WERI-Rb-1 (cell line): ENCODE measurements around the gene TMEM30B.
"Not testable (repeated sequence)": the region's sequence is repeated elsewhere in the genome, so short reads cannot be mapped to it uniquely, and the experiment has no call there.

ENCODE experiments used
- DNase-seq: peaks from one replicate; pipeline ENCODE4 v3.0.0-alpha.2; 2020
- H3K27ac ChIP-seq: fragments of 250-450 bp; sonication (Bioruptor Pico); 2 replicates; pipeline ENCODE4 v1.5.1; 2020; ENCODE audit warnings: mild to moderate bottlenecking, moderate library complexity
- H3K27me3 ChIP-seq: fragments of 250-450 bp; sonication (Bioruptor Pico); 2 replicates; pipeline ENCODE4 v1.5.1; 2021; ENCODE audit warnings: mild to moderate bottlenecking, low read depth, moderate library complexity; ENCODE audit not compliant: insufficient read depth, severe bottlenecking
- H3K36me3 ChIP-seq: fragments of 250-450 bp; sonication (Bioruptor Pico); 2 replicates; pipeline ENCODE4 v1.5.1; 2020; ENCODE audit warnings: mild to moderate bottlenecking, moderate library complexity
- H3K4me3 ChIP-seq: 2 replicates; pipeline ENCODE4 v1.5.1; 2011; ENCODE audit warnings: low read depth, mild to moderate bottlenecking, control low read depth, low read length
- H3K9me3 ChIP-seq: fragments of 250-450 bp; sonication (Bioruptor Pico); 2 replicates; pipeline ENCODE4 v1.5.1; 2021; ENCODE audit warnings: mild to moderate bottlenecking, moderate library complexity; ENCODE audit not compliant: severe bottlenecking
- CTCF ChIP-seq: IDR thresholded peaks from 2 replicates; pipeline ENCODE4 v1.5.1; 2011; ENCODE audit warnings: low read depth, mild to moderate bottlenecking, control low read depth, inconsistent platforms, low read length

Gene TMEM30B

GRCh38 chr14:61321385-61322010 lies 40.4 kb upstream of the TMEM30B start, which contains the start of gene PRKCH:
PRKCH (plus strand) TSS chr14:61321579; CDS start chr14:61322102, 523 bp downstream.
- TF ChIP-seq CTCF: no peak
- H3K27me3 ChIP-seq: no peaks in the 10 kb centered on the region
- H3K4me3 ChIP-seq: peak within 1 kb of the TSS; percentile 64
- DNase-seq: peak; percentile 65
- H3K36me3 ChIP-seq: no peaks in the 10 kb centered on the region
- peaks cover 5% of the 10 kb centered on the region for H3K9me3 ChIP-seq
- no peak within 1 kb of the TSS for H3K27ac ChIP-seq

- peak overlapping the region; percentile 64; the same call in 1 of the 2 replicates for H3K4me3 ChIP-seq
- H3K27ac ChIP-seq: no peak overlapping the region
- no peaks in the 10 kb centered on the region for H3K27me3 ChIP-seq
- peaks cover 5% of the 10 kb centered on the region for H3K9me3 ChIP-seq
- DNase-seq: no peak
- H3K36me3 ChIP-seq: no peaks in the 10 kb centered on the region
- no peak for TF ChIP-seq CTCF
Measured at GRCh38 chr14:61320806-61321384, 39.8 kb upstream of the TMEM30B start.

- H3K27me3 ChIP-seq, DNase-seq, H3K27ac ChIP-seq, H3K4me3 ChIP-seq, H3K9me3 ChIP-seq, H3K36me3 ChIP-seq: not testable (repeated sequence)
Measured at GRCh38 chr14:61320170-61320569, 39.0 kb upstream of the TMEM30B start.

GRCh38 chr14:61319706-61320105 lies 38.6 kb upstream of the TMEM30B start:
- no peak overlapping the region for H3K4me3 ChIP-seq
- no peak for TF ChIP-seq CTCF

GRCh38 chr14:61319086-61319485 lies 37.9 kb upstream of the TMEM30B start:
- H3K27ac ChIP-seq: no peak overlapping the region
- H3K27me3 ChIP-seq: no peaks in the 10 kb centered on the region
- no peaks in the 10 kb centered on the region for H3K36me3 ChIP-seq
- peaks cover 5% of the 10 kb centered on the region for H3K9me3 ChIP-seq
- no peak for TF ChIP-seq CTCF
- no peak overlapping the region for H3K4me3 ChIP-seq
- no peak for DNase-seq

More at GRCh38 chr14:61319706-61320105, 38.6 kb upstream of the TMEM30B start:
- H3K9me3 ChIP-seq: peaks cover 5% of the 10 kb centered on the region
- H3K36me3 ChIP-seq: no peaks in the 10 kb centered on the region
- H3K27ac ChIP-seq: no peak overlapping the region
- DNase-seq: no peak
- H3K27me3 ChIP-seq: no peaks in the 10 kb centered on the region

- no peak for DNase-seq
- Histone ChIP-seq H3K9me3 (peaks cover 10% of the 10 kb centered on the region), H3K27me3 (no peaks in the 10 kb centered on the region), H3K27ac (no peak overlapping the region), H3K36me3 (no peaks in the 10 kb centered on the region), H3K4me3 (no peak overlapping the region)
- no peak for TF ChIP-seq CTCF
Measured at GRCh38 chr14:61315313-61315712, 34.2 kb upstream of the TMEM30B start.

GRCh38 chr14:61308701-61309100 lies 27.6 kb upstream of the TMEM30B start:
- not testable (repeated sequence) for H3K36me3 ChIP-seq

More at GRCh38 chr14:61308701-61309100, 27.6 kb upstream of the TMEM30B start:
- not testable (repeated sequence) for H3K27ac ChIP-seq, H3K4me3 ChIP-seq, H3K27me3 ChIP-seq, DNase-seq
- peaks cover 11% of the 10 kb centered on the region for H3K9me3 ChIP-seq
